Keratinocyte (primary cell): ENCODE measurements around the gene ATL2.

Experiments
- EZH2 ChIP-seq: IDR thresholded peaks from one replicate; pipeline ENCODE4 v1.6.1; 2012; ENCODE audit warnings: inconsistent platforms, mild to moderate bottlenecking, low read length, moderate library complexity
- TF ChIP-seq, protein P1 (sequence below), 3 experiments: IDR thresholded peaks in 1 of 3; conservative IDR thresholded peaks in 1 of 3; optimal IDR thresholded peaks in 1 of 3; 2 replicates in 2 of 3; 3 replicates in 1 of 3; pipeline versions ENCODE3 to v1.5.1; 2011; ENCODE audit warnings: low read length in 3 of 3, mild to moderate bottlenecking in 3 of 3, moderate library complexity in 2 of 3, control low read depth in 1 of 3, inconsistent platforms in 1 of 3; ENCODE audit not compliant: insufficient read depth in 2 of 3; ENCODE audit errors: extremely low read depth in 1 of 3

DNA sequence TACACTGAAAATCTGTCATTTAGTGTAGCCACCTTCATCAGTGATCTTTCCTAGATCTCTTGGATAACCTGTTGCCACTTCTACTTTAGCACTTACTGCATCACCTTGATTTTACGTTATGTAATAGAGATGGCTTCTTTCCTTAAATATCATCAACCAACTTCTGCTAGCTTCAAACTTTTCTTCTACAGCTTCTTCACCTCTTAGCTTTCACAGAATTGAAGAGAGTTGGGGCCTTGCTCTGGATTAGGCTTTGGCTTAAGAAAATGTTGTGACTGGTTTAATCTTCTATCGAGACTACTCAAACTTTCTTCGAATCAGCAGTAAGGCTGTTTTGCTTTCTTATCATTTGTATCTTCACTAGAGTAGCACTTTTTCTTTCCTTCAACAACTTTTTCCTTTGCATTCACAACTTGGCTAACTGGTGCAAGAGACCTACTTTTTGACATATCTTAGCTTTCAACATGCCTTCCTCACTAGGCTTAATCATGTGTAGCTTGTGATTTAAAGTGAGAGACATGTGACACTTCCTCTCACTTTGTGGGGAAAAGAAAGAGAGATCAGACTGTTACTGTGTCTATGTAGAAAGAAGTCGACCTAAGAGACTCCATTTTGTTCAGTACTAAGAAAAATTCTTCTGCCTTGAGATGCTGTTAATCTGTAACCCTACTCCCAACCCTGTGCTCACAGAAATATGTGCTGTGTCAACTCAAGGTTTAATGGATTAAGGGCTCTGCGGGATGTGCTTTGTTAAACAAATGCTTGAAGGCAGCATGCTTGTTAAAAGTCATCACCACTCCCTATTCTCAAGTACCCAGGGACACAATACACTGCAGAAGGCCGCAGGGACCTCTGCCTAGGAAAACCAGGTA, 99.6 kb downstream of the ATL2 start:
- TF ChIP-seq EZH2: no peak
- TF ChIP-seq, protein P1, sequence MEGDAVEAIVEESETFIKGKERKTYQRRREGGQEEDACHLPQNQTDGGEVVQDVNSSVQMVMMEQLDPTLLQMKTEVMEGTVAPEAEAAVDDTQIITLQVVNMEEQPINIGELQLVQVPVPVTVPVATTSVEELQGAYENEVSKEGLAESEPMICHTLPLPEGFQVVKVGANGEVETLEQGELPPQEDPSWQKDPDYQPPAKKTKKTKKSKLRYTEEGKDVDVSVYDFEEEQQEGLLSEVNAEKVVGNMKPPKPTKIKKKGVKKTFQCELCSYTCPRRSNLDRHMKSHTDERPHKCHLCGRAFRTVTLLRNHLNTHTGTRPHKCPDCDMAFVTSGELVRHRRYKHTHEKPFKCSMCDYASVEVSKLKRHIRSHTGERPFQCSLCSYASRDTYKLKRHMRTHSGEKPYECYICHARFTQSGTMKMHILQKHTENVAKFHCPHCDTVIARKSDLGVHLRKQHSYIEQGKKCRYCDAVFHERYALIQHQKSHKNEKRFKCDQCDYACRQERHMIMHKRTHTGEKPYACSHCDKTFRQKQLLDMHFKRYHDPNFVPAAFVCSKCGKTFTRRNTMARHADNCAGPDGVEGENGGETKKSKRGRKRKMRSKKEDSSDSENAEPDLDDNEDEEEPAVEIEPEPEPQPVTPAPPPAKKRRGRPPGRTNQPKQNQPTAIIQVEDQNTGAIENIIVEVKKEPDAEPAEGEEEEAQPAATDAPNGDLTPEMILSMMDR (optimal IDR thresholded peaks at IDR 0.05 in 1 of 3, IDR thresholded peaks at IDR 0.05 in 1 of 3, conservative IDR thresholded peaks at IDR 0.05 in 1 of 3; ENCODE audit: extremely low read depth in 1 of 3, insufficient read depth in 2 of 3, low read length in 3 of 3): no peak
